HEK293 (cell line): ENCODE measurements around the gene ZSCAN31.

Experiments used
- GLIS1 ChIP-seq: fragments of 450-650 bp; formaldehyde crosslinking; IDR thresholded peaks from 2 replicates; pipeline ENCODE4 v1.5.1; 2016; ENCODE audit warnings: missing biosample characterization, missing genetic modification characterization
- PATZ1 ChIP-seq: fragments of 450-650 bp; formaldehyde crosslinking; IDR thresholded peaks from 2 replicates; pipeline ENCODE4 v1.5.1; 2016; ENCODE audit warnings: missing biosample characterization, missing genetic modification characterization
- SP7 ChIP-seq: fragments of 450-650 bp; formaldehyde crosslinking; IDR thresholded peaks from 2 replicates; pipeline ENCODE4 v1.5.1; 2016; ENCODE audit warnings: missing biosample characterization, missing genetic modification characterization
- TRIM28 ChIP-seq: IDR thresholded peaks from 2 replicates; pipeline ENCODE4 v1.6.1; 2011; ENCODE audit warnings: low read length, control low read depth, borderline replicate concordance
- YY1 ChIP-seq: fragments of 450-650 bp; formaldehyde crosslinking; IDR thresholded peaks from 2 replicates; pipeline ENCODE4 v1.5.1; 2018; ENCODE audit warnings: missing biosample characterization, missing genetic modification characterization
- ZBTB8A ChIP-seq: fragments of 450-650 bp; formaldehyde crosslinking; IDR thresholded peaks from 2 replicates; pipeline ENCODE4 v1.5.1; 2016; ENCODE audit warnings: missing biosample characterization, missing genetic modification characterization
- ZNF140 ChIP-seq: fragments of 450-650 bp; formaldehyde crosslinking; IDR thresholded peaks from 2 replicates; pipeline ENCODE4 v1.5.1; 2016; ENCODE audit warnings: missing biosample characterization, missing genetic modification characterization
- ZNF174 ChIP-seq: fragments of 450-650 bp; formaldehyde crosslinking; IDR thresholded peaks from 2 replicates; pipeline ENCODE4 v1.5.0; 2017; ENCODE audit warnings: missing biosample characterization, mild to moderate bottlenecking, missing genetic modification characterization
- ZNF248 ChIP-seq: fragments of 450-650 bp; formaldehyde crosslinking; IDR thresholded peaks from 2 replicates; pipeline ENCODE4 v1.5.1; 2017; ENCODE audit warnings: missing biosample characterization, missing genetic modification characterization
- ZNF302 ChIP-seq: fragments of 450-650 bp; formaldehyde crosslinking; IDR thresholded peaks from 2 replicates; pipeline ENCODE4 v1.5.1; 2016; ENCODE audit warnings: missing biosample characterization, missing genetic modification characterization, low read depth
- ZNF311 ChIP-seq: fragments of 450-650 bp; formaldehyde crosslinking; IDR thresholded peaks from 2 replicates; pipeline ENCODE4 v1.5.1; 2017; ENCODE audit warnings: missing biosample characterization, missing genetic modification characterization, borderline replicate concordance
- ZNF350 ChIP-seq: fragments of 450-650 bp; formaldehyde crosslinking; IDR thresholded peaks from 2 replicates; pipeline ENCODE4 v1.5.0; 2017; ENCODE audit warnings: missing biosample characterization, mild to moderate bottlenecking, missing genetic modification characterization
- ZNF37A ChIP-seq: fragments of 450-650 bp; IDR thresholded peaks from 2 replicates; pipeline ENCODE4 v1.5.1; 2018; ENCODE audit warnings: missing biosample characterization, missing genetic modification characterization
- ZNF449 ChIP-seq: fragments of 450-650 bp; formaldehyde crosslinking; IDR thresholded peaks from 2 replicates; pipeline ENCODE4 v1.5.1; 2017; ENCODE audit warnings: missing biosample characterization, mild to moderate bottlenecking, missing genetic modification characterization, moderate library complexity
- ZNF48 ChIP-seq: fragments of 450-650 bp; formaldehyde crosslinking; IDR thresholded peaks from 2 replicates; pipeline ENCODE4 v1.5.1; 2016; ENCODE audit warnings: missing biosample characterization, missing genetic modification characterization
- ZNF501 ChIP-seq: fragments of 450-650 bp; formaldehyde crosslinking; IDR thresholded peaks from 2 replicates; pipeline ENCODE4 v1.5.1; 2016; ENCODE audit warnings: missing biosample characterization, missing genetic modification characterization
- ZNF510 ChIP-seq: fragments of 450-650 bp; formaldehyde crosslinking; IDR thresholded peaks from 2 replicates; pipeline ENCODE4 v1.5.1; 2018; ENCODE audit warnings: mild to moderate bottlenecking, missing genetic modification characterization, missing biosample characterization; ENCODE audit not compliant: insufficient replicate concordance
- ZNF521 ChIP-seq: fragments of 450-650 bp; formaldehyde crosslinking; IDR thresholded peaks from 2 replicates; pipeline ENCODE4 v1.5.1; 2017; ENCODE audit warnings: missing biosample characterization, mild to moderate bottlenecking, missing genetic modification characterization
- ZNF549 ChIP-seq: fragments of 450-650 bp; IDR thresholded peaks from 2 replicates; pipeline ENCODE4 v1.5.1; 2018; ENCODE audit warnings: missing biosample characterization, missing genetic modification characterization, mild to moderate bottlenecking, inconsistent platforms, moderate library complexity
- ZNF585B ChIP-seq: fragments of 450-650 bp; formaldehyde crosslinking; IDR thresholded peaks from 2 replicates; pipeline ENCODE4 v1.5.1; 2016; ENCODE audit warnings: missing biosample characterization, missing genetic modification characterization
- ZNF600 ChIP-seq: fragments of 450-650 bp; formaldehyde crosslinking; IDR thresholded peaks from 2 replicates; pipeline ENCODE4 v1.5.1; 2016; ENCODE audit warnings: missing biosample characterization, missing genetic modification characterization
- ZNF621 ChIP-seq: fragments of 450-650 bp; formaldehyde crosslinking; IDR thresholded peaks from 2 replicates; pipeline ENCODE4 v1.5.1; 2017; ENCODE audit warnings: missing biosample characterization, missing genetic modification characterization
- ZNF660 ChIP-seq: fragments of 450-650 bp; IDR thresholded peaks from 2 replicates; pipeline ENCODE4 v1.5.1; 2018; ENCODE audit warnings: missing biosample characterization, mild to moderate bottlenecking, missing genetic modification characterization
- ZNF692 ChIP-seq: fragments of 450-650 bp; formaldehyde crosslinking; IDR thresholded peaks from 2 replicates; pipeline ENCODE4 v1.5.1; 2016; ENCODE audit warnings: missing biosample characterization, missing genetic modification characterization
- ZNF747 ChIP-seq: fragments of 450-650 bp; formaldehyde crosslinking; IDR thresholded peaks from 2 replicates; pipeline ENCODE4 v1.5.1; 2016; ENCODE audit warnings: missing biosample characterization, missing genetic modification characterization
- ZNF76 ChIP-seq: fragments of 450-650 bp; formaldehyde crosslinking; IDR thresholded peaks from 2 replicates; pipeline ENCODE4; 2016; ENCODE audit warnings: low read depth, missing biosample characterization, missing genetic modification characterization, borderline replicate concordance
- ZNF792 ChIP-seq: fragments of 450-650 bp; formaldehyde crosslinking; IDR thresholded peaks from 2 replicates; pipeline ENCODE4 v1.5.1; 2016; ENCODE audit warnings: missing biosample characterization, missing genetic modification characterization
- ZSCAN23 ChIP-seq: fragments of 450-650 bp; formaldehyde crosslinking; IDR thresholded peaks from 2 replicates; pipeline ENCODE4 v1.5.1; 2016; ENCODE audit warnings: missing biosample characterization, missing genetic modification characterization
- TF ChIP-seq, protein P1 (sequence below): fragments of 450-650 bp; formaldehyde crosslinking; conservative IDR thresholded peaks from 2 replicates; pipeline ENCODE4 v1.5.1; 2016; ENCODE audit warnings: low read depth, missing biosample characterization, missing genetic modification characterization
- TF ChIP-seq, protein P2 (sequence below): fragments of 450-650 bp; formaldehyde crosslinking; IDR thresholded peaks from 2 replicates; pipeline ENCODE4 v1.5.1; 2016; ENCODE audit warnings: missing biosample characterization, missing genetic modification characterization

ZSCAN31 gene

GRCh38 chr6:28311139-28311823, 24.7 kb downstream of the ZSCAN31 start (continued):
- TF ChIP-seq YY1 (no peak; the same call in 1 of the 2 replicates), ZNF600 (tag by site-specific recombination) (peak; percentile 65), ZNF350 (no peak), ZNF792 (tag by site-specific recombination) (no peak), ZNF621 (tag by site-specific recombination) (no peak), ZNF549 (tag by site-specific recombination) (no peak), ZNF747 (tag by site-specific recombination) (no peak), SP7 (tag by site-specific recombination) (0 out of 2 replicates have a peak, but pooled peaks have one; percentile 20), ZNF48 (tag by site-specific recombination) (no peak), ZNF660 (tag by site-specific recombination) (no peak), ZNF302 (tag by site-specific recombination) (no peak), ZNF501 (tag by site-specific recombination) (no peak), GLIS1 (no peak), ZNF521 (tag by site-specific recombination) (no peak), ZNF449 (tag by site-specific recombination) (no peak), ZNF585B (tag by site-specific recombination) (no peak), ZNF140 (tag by site-specific recombination) (no peak), ZSCAN23 (tag by site-specific recombination) (no peak), ZNF174 (no peak), ZNF311 (tag by site-specific recombination) (no peak; the same call in 1 of the 2 replicates), ZNF248 (tag by site-specific recombination) (no peak), ZNF37A (tag by site-specific recombination) (no peak), PATZ1 (peak; percentile 51; the same call in 1 of the 2 replicates), ZNF692 (tag by site-specific recombination) (peak; percentile 74), ZNF510 (tag by site-specific recombination) (no peak), ZBTB8A (tag by site-specific recombination) (peak; percentile 76), TRIM28 (peak; percentile 68; the same call in 1 of the 2 replicates), ZNF76 (tag by site-specific recombination) (peak; percentile 61; the same call in 1 of the 2 replicates)
- TF ChIP-seq, protein P1, sequence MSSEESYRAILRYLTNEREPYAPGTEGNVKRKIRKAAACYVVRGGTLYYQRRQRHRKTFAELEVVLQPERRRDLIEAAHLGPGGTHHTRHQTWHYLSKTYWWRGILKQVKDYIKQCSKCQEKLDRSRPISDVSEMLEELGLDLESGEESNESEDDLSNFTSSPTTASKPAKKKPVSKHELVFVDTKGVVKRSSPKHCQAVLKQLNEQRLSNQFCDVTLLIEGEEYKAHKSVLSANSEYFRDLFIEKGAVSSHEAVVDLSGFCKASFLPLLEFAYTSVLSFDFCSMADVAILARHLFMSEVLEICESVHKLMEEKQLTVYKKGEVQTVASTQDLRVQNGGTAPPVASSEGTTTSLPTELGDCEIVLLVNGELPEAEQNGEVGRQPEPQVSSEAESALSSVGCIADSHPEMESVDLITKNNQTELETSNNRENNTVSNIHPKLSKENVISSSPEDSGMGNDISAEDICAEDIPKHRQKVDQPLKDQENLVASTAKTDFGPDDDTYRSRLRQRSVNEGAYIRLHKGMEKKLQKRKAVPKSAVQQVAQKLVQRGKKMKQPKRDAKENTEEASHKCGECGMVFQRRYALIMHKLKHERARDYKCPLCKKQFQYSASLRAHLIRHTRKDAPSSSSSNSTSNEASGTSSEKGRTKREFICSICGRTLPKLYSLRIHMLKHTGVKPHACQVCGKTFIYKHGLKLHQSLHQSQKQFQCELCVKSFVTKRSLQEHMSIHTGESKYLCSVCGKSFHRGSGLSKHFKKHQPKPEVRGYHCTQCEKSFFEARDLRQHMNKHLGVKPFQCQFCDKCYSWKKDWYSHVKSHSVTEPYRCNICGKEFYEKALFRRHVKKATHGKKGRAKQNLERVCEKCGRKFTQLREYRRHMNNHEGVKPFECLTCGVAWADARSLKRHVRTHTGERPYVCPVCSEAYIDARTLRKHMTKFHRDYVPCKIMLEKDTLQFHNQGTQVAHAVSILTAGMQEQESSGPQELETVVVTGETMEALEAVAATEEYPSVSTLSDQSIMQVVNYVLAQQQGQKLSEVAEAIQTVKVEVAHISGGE, result no peak
- TF ChIP-seq, protein P2, sequence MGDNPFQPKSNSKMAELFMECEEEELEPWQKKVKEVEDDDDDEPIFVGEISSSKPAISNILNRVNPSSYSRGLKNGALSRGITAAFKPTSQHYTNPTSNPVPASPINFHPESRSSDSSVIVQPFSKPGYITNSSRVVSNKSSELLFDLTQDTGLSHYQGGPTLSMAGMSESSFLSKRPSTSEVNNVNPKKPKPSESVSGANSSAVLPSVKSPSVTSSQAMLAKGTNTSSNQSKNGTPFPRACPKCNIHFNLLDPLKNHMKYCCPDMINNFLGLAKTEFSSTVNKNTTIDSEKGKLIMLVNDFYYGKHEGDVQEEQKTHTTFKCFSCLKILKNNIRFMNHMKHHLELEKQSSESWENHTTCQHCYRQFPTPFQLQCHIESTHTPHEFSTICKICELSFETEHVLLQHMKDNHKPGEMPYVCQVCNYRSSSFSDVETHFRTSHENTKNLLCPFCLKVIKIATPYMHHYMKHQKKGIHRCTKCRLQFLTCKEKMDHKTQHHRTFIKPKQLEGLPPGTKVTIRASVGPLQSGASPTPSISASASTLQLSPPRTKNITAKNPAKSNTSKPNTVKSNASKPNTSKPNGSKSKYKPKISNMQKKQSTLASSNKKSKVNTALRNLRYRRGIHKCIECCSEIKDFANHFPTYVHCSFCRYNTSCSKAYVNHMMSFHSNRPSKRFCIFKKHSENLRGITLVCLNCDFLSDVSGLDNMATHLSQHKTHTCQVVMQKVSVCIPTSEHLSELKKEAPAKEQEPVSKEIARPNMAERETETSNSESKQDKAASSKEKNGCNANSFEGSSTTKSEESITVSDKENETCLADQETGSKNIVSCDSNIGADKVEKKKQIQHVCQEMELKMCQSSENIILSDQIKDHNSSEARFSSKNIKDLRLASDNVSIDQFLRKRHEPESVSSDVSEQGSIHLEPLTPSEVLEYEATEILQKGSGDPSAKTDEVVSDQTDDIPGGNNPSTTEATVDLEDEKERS (tag by site-specific recombination), result no peak
